GM21723 (cell line): ENCODE measurements around the gene RPAIN.
"Not testable (repeated sequence)": the region's sequence is repeated elsewhere in the genome, so short reads cannot be mapped to it uniquely, and the experiment has no call there.

ENCODE experiments used
- ATAC-seq: cut with Tn5 transposase; IDR thresholded peaks from one replicate; pipeline ENCODE4 v1.9.1; 2021; ENCODE audit warnings: mild to moderate bottlenecking, moderate library complexity; ENCODE audit not compliant: unreplicated experiment

The RPAIN gene

GRCh38 chr17:5429191-5429887 lies 9.4 kb downstream of the RPAIN start:
- ATAC-seq = no peak

GRCh38 chr17:5430413-5430999 lies 10.5 kb downstream of the RPAIN start:
- no peak for ATAC-seq

GRCh38 chr17:5431234-5431633 lies 11.3 kb downstream of the RPAIN start:
- not testable (repeated sequence) for ATAC-seq

- no peak for ATAC-seq
These were observed 12.1 kb downstream of the RPAIN start for GRCh38 chr17:5431949-5432556.

GRCh38 chr17:5434984-5435383 lies 15.0 kb downstream of the RPAIN start:
- ATAC-seq = no peak

- not testable (repeated sequence) for ATAC-seq
These were observed 15.9 kb downstream of the RPAIN start for GRCh38 chr17:5435781-5436315.

- ATAC-seq = no peak
These were observed 17.8 kb downstream of the RPAIN start for GRCh38 chr17:5437721-5438317.

- ATAC-seq = peak; percentile 76
These were observed 18.9 kb downstream of the RPAIN start, which contains the start of gene C1QBP for GRCh38 chr17:5438716-5439445. TSS of gene C1QBP (minus strand) at chr17:5439155. CDS start at chr17:5439073, 82 bp downstream.

- no peak for ATAC-seq
These were observed 19.4 kb downstream of the RPAIN start for GRCh38 chr17:5439446-5439764.

- ATAC-seq = no peak
These were observed 23.7 kb downstream of the RPAIN start for GRCh38 chr17:5443728-5444127.

GRCh38 chr17:5444209-5444608 lies 24.2 kb downstream of the RPAIN start:
- no peak for ATAC-seq

GRCh38 chr17:5446786-5447185 lies 26.8 kb downstream of the RPAIN start:
- no peak for ATAC-seq

GRCh38 chr17:5464717-5465507 lies 44.9 kb downstream of the RPAIN start:
- no peak for ATAC-seq

GRCh38 chr17:5466295-5466694 lies 46.3 kb downstream of the RPAIN start:
- no peak for ATAC-seq

- ATAC-seq = no peak
These were observed 47.4 kb downstream of the RPAIN start for GRCh38 chr17:5467416-5467815.

- no peak for ATAC-seq
These were observed 48.1 kb downstream of the RPAIN start for GRCh38 chr17:5468075-5468473.

- ATAC-seq = no peak
These were observed 52.5 kb downstream of the RPAIN start for GRCh38 chr17:5472511-5472910.

GRCh38 chr17:5473906-5474305 lies 53.9 kb downstream of the RPAIN start:
- ATAC-seq = no peak

- ATAC-seq = no peak
These were observed 59.0 kb downstream of the RPAIN start for GRCh38 chr17:5478992-5479391.

- ATAC-seq = no peak
These were observed 61.0 kb downstream of the RPAIN start for GRCh38 chr17:5480962-5481361.
